K562 (cell line): Measurements from ENCODE around the gene ZNF90. TPM values are rescaled to one million over a fixed set of nuclear protein-coding genes. Genes with fewer than 3 reads are reported as not detected.
"Not testable (repeated sequence)": the region's sequence is repeated elsewhere in the genome, so short reads cannot be mapped to it uniquely, and the experiment has no call there.

ENCODE experiments used
- ATAC-seq: fragments of 200-7000 bp; cut with Tn5 transposase; 3 replicates; pipeline ENCODE4 v1.9.1; 2020; ENCODE audit warnings: moderate library complexity
- BruUV-seq: library from RNA; stranded (reverse); fragments of 400-500 nt; replicated peaks from 2 replicates; lab custom pipeline; 2021; lab: Mats Ljungman, UMichigan
- CTCF ChIA-PET: fragments of 300-600 bp; formaldehyde crosslinking; extraction: SDS; loops from one replicate; lab custom pipeline; 2021; ENCODE audit warnings: low intra/inter-chr PET ratio; lab: Yijun Ruan, JAX
- POLR2A ChIA-PET: fragments of 300-600, 350-650 bp; sonication (Branson Sonifier 250); formaldehyde crosslinking; extraction: SDS; loops from one replicate; lab custom pipeline; 2021; ENCODE audit warnings: antibody characterized with exemption, inconsistent platforms; lab: Yijun Ruan, JAX
- DNase-seq, 4 experiments: peaks; one replicate each; pipeline versions ENCODE4 v3.0.0 to v3.0.0-alpha.2; 2011 to 2018; ENCODE audit warnings: low spot score in 3 of 4, mixed read lengths in 3 of 4; ENCODE audit errors: extremely low read depth in 1 of 4
- FAIRE-seq: peaks from 2 replicates; lab custom pipeline; 2011; peaks lifted over from hg19 to GRCh38; lab: Jason Lieb, UNC
- H2AFZ ChIP-seq: 2 replicates; pipeline ENCODE4 v1.6.0; 2011; ENCODE audit warnings: low read depth, low read length, control low read depth, inconsistent platforms
- H3K27ac ChIP-seq: fragments of 200-600 bp; 3 replicates; pipeline ENCODE4 v1.8.0; 2011; ENCODE audit warnings: low read depth, mild to moderate bottlenecking, control low read depth, inconsistent platforms, low read length, moderate library complexity, mixed read lengths; ENCODE audit errors: extremely low read depth
- H3K27me3 ChIP-seq, 2 experiments: fragments of 300-600 bp in 1 of 2; 2 replicates in 1 of 2; 3 replicates in 1 of 2; pipeline versions ENCODE4 v1.6.0 to v1.8.0; 2011; ENCODE audit warnings: inconsistent platforms in 2 of 2, low read length in 2 of 2, mild to moderate bottlenecking in 1 of 2, mixed read lengths in 1 of 2, moderate library complexity in 1 of 2; ENCODE audit not compliant: control insufficient read depth in 2 of 2, insufficient read depth in 2 of 2
- H3K36me3 ChIP-seq: fragments of 300-600 bp; 3 replicates; pipeline ENCODE4 v1.8.0; 2011; ENCODE audit warnings: mild to moderate bottlenecking, low read length, inconsistent platforms; ENCODE audit not compliant: control insufficient read depth, insufficient read depth
- H3K4me1 ChIP-seq, 2 experiments: fragments of 200-600 bp in 1 of 2; replicated peaks in 1 of 2; 2 replicates in 1 of 2; 3 replicates in 1 of 2; pipeline versions ENCODE4 v1.5.1 to v1.8.0; 2011; ENCODE audit warnings: inconsistent platforms in 2 of 2, low read length in 2 of 2, mild to moderate bottlenecking in 1 of 2, mixed read lengths in 1 of 2, moderate library complexity in 1 of 2; ENCODE audit not compliant: control insufficient read depth in 2 of 2, insufficient read depth in 2 of 2
- H3K4me2 ChIP-seq: 2 replicates; pipeline ENCODE4 v1.6.1; 2011; ENCODE audit warnings: low read length, control low read depth, inconsistent platforms, mixed read lengths; ENCODE audit not compliant: insufficient read depth
- H3K4me3 ChIP-seq: fragments of 200-600 bp; sonication (generic), shearing (Covaris generic); 2 replicates; pipeline ENCODE4 v1.5.1; 2016; ENCODE audit warnings: control low read depth, inconsistent platforms
- H3K79me2 ChIP-seq: fragments of 200-600 bp; 3 replicates; pipeline ENCODE4 v1.8.0; 2011; ENCODE audit warnings: low read length, inconsistent platforms; ENCODE audit not compliant: control insufficient read depth, insufficient read depth
- H3K9ac ChIP-seq, 2 experiments: 2 replicates each; pipeline versions ENCODE4 v1.6.0 to v1.6.1; 2011; ENCODE audit warnings: low read depth in 2 of 2, low read length in 2 of 2, control low read depth in 1 of 2, inconsistent platforms in 1 of 2, mild to moderate bottlenecking in 1 of 2, mixed read lengths in 1 of 2; ENCODE audit not compliant: insufficient read depth in 1 of 2
- H3K9me1 ChIP-seq: one replicate; pipeline ENCODE4 v1.6.0; 2011; ENCODE audit warnings: inconsistent platforms, mild to moderate bottlenecking, low read length, moderate library complexity; ENCODE audit not compliant: control insufficient read depth, insufficient read depth
- H3K9me3 ChIP-seq: replicated peaks from 2 replicates; pipeline ENCODE4 v1.5.1; 2011; ENCODE audit warnings: low read depth, low read length, inconsistent platforms; ENCODE audit not compliant: control insufficient read depth, insufficient read depth
- H4K20me1 ChIP-seq: replicated peaks from 2 replicates; pipeline ENCODE4 v1.6.1; 2011; ENCODE audit warnings: low read length, inconsistent platforms, mixed read lengths; ENCODE audit not compliant: control insufficient read depth, insufficient read depth
- ADNP ChIP-seq: fragments of 200-800 bp; sonication (Bioruptor generic); IDR thresholded peaks from 2 replicates; pipeline ENCODE4 v1.6.1; 2016; ENCODE audit warnings: missing genetic modification characterization, missing compliant biosample characterization
- BRF2 ChIP-seq: IDR thresholded peaks from 3 replicates; pipeline ENCODE4 v1.6.1; 2011; ENCODE audit warnings: borderline replicate concordance, mild to moderate bottlenecking; ENCODE audit not compliant: insufficient read length, insufficient read depth
- KLF16 ChIP-seq: IDR thresholded peaks from 2 replicates; pipeline ENCODE4 v1.6.1; 2016; ENCODE audit warnings: antibody characterized with exemption
- NFE2 ChIP-seq: IDR thresholded peaks from 2 replicates; pipeline ENCODE4 v1.6.1; 2014; ENCODE audit warnings: antibody characterized with exemption, low read depth
- NFE2L1 ChIP-seq: fragments of 450-650 bp; IDR thresholded peaks from 2 replicates; pipeline ENCODE4 v1.6.1; 2016; ENCODE audit warnings: missing genetic modification characterization, low read depth, mild to moderate bottlenecking, missing compliant biosample characterization, moderate library complexity, borderline replicate concordance
- RBM22 ChIP-seq: fragments of 200-400 bp; formaldehyde crosslinking; IDR thresholded peaks from 2 replicates; pipeline ENCODE4 v1.6.1; 2018; ENCODE audit warnings: low read length, low read depth; ENCODE audit not compliant: poor library complexity, severe bottlenecking
- RHOXF2B ChIP-seq: fragments of 250-450 bp; sonication (Bioruptor Pico); conservative IDR thresholded peaks from 2 replicates; pipeline ENCODE4 v1.5.1; 2021
- ZBTB7A ChIP-seq: IDR thresholded peaks from 2 replicates; pipeline ENCODE4 v1.6.1; 2011; ENCODE audit warnings: low read depth, mild to moderate bottlenecking, low read length, moderate library complexity, borderline replicate concordance; ENCODE audit not compliant: control insufficient read depth
- ZC3H4 ChIP-seq: sonication (generic); formaldehyde crosslinking; IDR thresholded peaks from 2 replicates; pipeline ENCODE4 v1.9.0; 2021; ENCODE audit warnings: missing genetic modification reagents, borderline replicate concordance
- ZNF584 ChIP-seq: fragments of 200-800 bp; sonication (Bioruptor generic); IDR thresholded peaks from 2 replicates; pipeline ENCODE4 v1.6.1; 2016; ENCODE audit warnings: low read depth, mild to moderate bottlenecking, missing genetic modification characterization, missing compliant biosample characterization
- WGBS: fragments of 100-300 bp; shearing (Covaris generic); methylation state at CpG from one replicate; pipeline ENCODE4 v1.1.6; 2016; ENCODE audit warnings: low coverage, mixed read lengths; ENCODE audit not compliant: insufficient coverage; ENCODE audit errors: missing lambda C conversion rate; 5-methylcytosine and 5-hydroxymethylcytosine counted together
- in situ Hi-C: fragments of 300-500 bp; cut with MboI; formaldehyde crosslinking; loops from 4 replicates; pipeline ENCODE4 v1.15.0; 2018; ENCODE audit warnings: inconsistent platforms, mixed read lengths
- intact Hi-C: fragments of 100-400 bp; cut with micrococcal nuclease; formaldehyde crosslinking; loops from 2 replicates; pipeline ENCODE4 v1.14.2; 2022
- polyA plus RNA-seq, 8 experiments: library from polyadenylated mRNA; depleted of rRNA in 4 of 8; stranded (reverse) in 5 of 8; unstranded in 3 of 8; fragments of >200 nt; fragmentation: Nextera tagmentation in 2 of 8; fragmentation: Illumina TruSeq in 1 of 8; extraction: Ambion mirVana in 2 of 8; extraction: Trizol in 1 of 8; gene quantifications; 2 replicates each; pipeline versions ENCODE4 v1.2.1 to v1.2.3, GENCODE V29; 2011 to 2014; ENCODE audit warnings: inconsistent platforms in 1 of 8, missing spikeins in 1 of 8
- total RNA-seq, 7 experiments: library from RNA; depleted of rRNA in 6 of 7; stranded (reverse); fragments of >200 nt in 6 of 7; fragmentation: Illumina TruSeq in 2 of 7; extraction: Trizol in 2 of 7; gene quantifications; 2 replicates each; pipeline versions ENCODE4 v1.2.1 to v1.2.3, GENCODE V29; 2011 to 2021; ENCODE audit warnings: low replicate concordance in 1 of 7
- TF ChIP-seq, protein P1 (sequence below), 3 experiments: fragments of 200-800 bp in 1 of 3; sonication (Bioruptor generic) in 1 of 3; sonication (generic) in 1 of 3; formaldehyde crosslinking in 1 of 3; IDR thresholded peaks; 2 replicates each; pipeline versions ENCODE4 v1.6.1 to v1.8.0; 2016 to 2022; ENCODE audit warnings: mild to moderate bottlenecking in 2 of 3, missing compliant biosample characterization in 2 of 3, missing genetic modification characterization in 2 of 3, missing genetic modification reagents in 1 of 3

The ZNF90 gene
- total and polyA plus RNA-seq, 9 of the 15 experiments (the other 6 are each of a cell fraction or from before 2014, with no cell fraction given): 0.20 to 0.89 (median 0.67) TPM; not detected in 1

GRCh38 chr19:20067943-20068342 lies 9.9 kb upstream of the ZNF90 start (continued):
- TF ChIP-seq, protein P1, sequence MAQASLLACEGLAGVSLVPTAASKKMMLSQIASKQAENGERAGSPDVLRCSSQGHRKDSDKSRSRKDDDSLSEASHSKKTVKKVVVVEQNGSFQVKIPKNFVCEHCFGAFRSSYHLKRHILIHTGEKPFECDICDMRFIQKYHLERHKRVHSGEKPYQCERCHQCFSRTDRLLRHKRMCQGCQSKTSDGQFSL (CRISPR knock-in tag; IDR thresholded peaks at IDR 0.05): no peak
- TF ChIP-seq, protein P1 (tag; IDR thresholded peaks at IDR 0.05): no peak

GRCh38 chr19:20068559-20068958 lies 9.2 kb upstream of the ZNF90 start:
- in situ Hi-C loops, H3K9me3 ChIP-seq, H3K79me2 ChIP-seq, H3K4me1 ChIP-seq, H3K9me1 ChIP-seq, intact Hi-C loops, H3K27ac ChIP-seq, H3K4me2 ChIP-seq, BruUV-seq, H2AFZ ChIP-seq, H3K36me3 ChIP-seq, H3K9ac ChIP-seq, H3K27me3 ChIP-seq, ATAC-seq, H4K20me1 ChIP-seq, DNase-seq, POLR2A ChIA-PET, FAIRE-seq, CTCF ChIA-PET, H3K4me3 ChIP-seq: not testable (repeated sequence)
- 2% methylated on average over 6 of the region's 7 CpGs for WGBS

- Histone ChIP-seq H3K9ac (no peak overlapping the region), H3K4me2 (no peak overlapping the region), H3K4me1 (no peaks in the 10 kb centered on the region), H3K9me1 (no peaks in the 10 kb centered on the region), H3K27ac (no peak overlapping the region), H2AFZ (no peak overlapping the region), H4K20me1 (no peaks in the 10 kb centered on the region), H3K9me3 (no peaks in the 10 kb centered on the region), H3K79me2 (no peaks in the 10 kb centered on the region), H3K27me3 (no peaks in the 10 kb centered on the region), H3K36me3 (no peaks in the 10 kb centered on the region), H3K4me3 (no peak overlapping the region)
- intact Hi-C loops (no loop called here), in situ Hi-C loops (no loop called here)
- CTCF ChIA-PET: no interaction called here
- POLR2A ChIA-PET: no interaction called here
- BruUV-seq: no TSS peak
- FAIRE-seq (no peak), DNase-seq (no peak), ATAC-seq (no peak)
- 5% methylated on average over 2 of the region's 2 CpGs for WGBS
- TF ChIP-seq RHOXF2B (no peak), ADNP (tag) (no peak), ZNF584 (no peak), NFE2 (no peak), RBM22 (no peak), ZBTB7A (no peak), NFE2L1 (no peak), ZC3H4 (no peak), KLF16 (no peak), BRF2 (no peak)
Measured at GRCh38 chr19:20070691-20071090, 7.1 kb upstream of the ZNF90 start.
